Gastroesophageal sphincter (tissue), 4 donors: ENCODE data around the gene NDFIP1. TPM values are rescaled to one million over a fixed set of nuclear protein-coding genes. Genes with fewer than 3 reads are reported as not detected.

Experiments
- ATAC-seq: fragments of 150-250 bp; one replicate; pipeline ENCODE4 v1.9.1; 2016; ENCODE audit warnings: mild to moderate bottlenecking, moderate library complexity
- H3K27ac ChIP-seq, 4 donors: fragments of 200-600 bp; sonication (generic) in 3 of 4; 1 replicate in 3 of 4; 2 replicates in 1 of 4; pipeline ENCODE4 v1.5.1; 2016 to 2019
- H3K27me3 ChIP-seq: fragments of 200-600 bp; sonication (generic); one replicate; pipeline ENCODE4 v1.5.1; 2019
- H3K36me3 ChIP-seq, 2 donors: fragments of 200-600 bp; sonication (generic); one replicate each; pipeline ENCODE4 v1.5.1; 2019; ENCODE audit warnings: control low read depth in 1 of 2
- H3K4me1 ChIP-seq, 3 donors: fragments of 200-600 bp; sonication (generic); 1 replicate in 2 of 3; 2 replicates in 1 of 3; pipeline ENCODE4 v1.5.1; 2016 to 2019; ENCODE audit warnings: control low read depth in 2 of 3
- H3K4me3 ChIP-seq, 2 donors: fragments of 200-600 bp; sonication (generic); one replicate each; pipeline ENCODE4 v1.5.1; 2019; ENCODE audit warnings: mild to moderate bottlenecking in 1 of 2, moderate library complexity in 1 of 2
- H3K9me3 ChIP-seq, 3 donors: fragments of 200-600 bp; sonication (generic); one replicate each; pipeline ENCODE4 v1.5.1; 2017 to 2019; ENCODE audit warnings: control low read depth in 2 of 3
- CTCF ChIP-seq, 4 experiments: fragments of 200-600 bp in 2 of 4; fragments of 450-650 bp in 2 of 4; sonication (generic) in 1 of 4; IDR thresholded peaks; one replicate each; pipeline ENCODE4 v1.5.1; 2017 to 2019; ENCODE audit warnings: antibody characterized with exemption in 4 of 4, mild to moderate bottlenecking in 2 of 4, moderate library complexity in 2 of 4
- EP300 ChIP-seq: sonication (generic); formaldehyde crosslinking; IDR thresholded peaks from one replicate; pipeline ENCODE4 v1.6.1; 2017; ENCODE audit warnings: antibody characterized with exemption, mild to moderate bottlenecking
- POLR2A ChIP-seq, 2 donors: fragments of 450-650 bp; IDR thresholded peaks; one replicate each; pipeline ENCODE4 v1.6.1; 2017; ENCODE audit warnings: antibody characterized with exemption in 2 of 2, mild to moderate bottlenecking in 2 of 2, moderate library complexity in 1 of 2
- POLR2AphosphoS5 ChIP-seq: sonication (generic); formaldehyde crosslinking; IDR thresholded peaks from one replicate; pipeline ENCODE4 v1.6.1; 2017; ENCODE audit warnings: antibody characterized with exemption
- WGBS, 2 donors: methylation state at CpG; one replicate each; pipeline ENCODE4 v1.1.5; 2018; ENCODE audit warnings: low coverage in 1 of 2; 5-methylcytosine and 5-hydroxymethylcytosine counted together
- total RNA-seq, 4 donors: library from RNA; depleted of rRNA; stranded (reverse); fragments of >200 nt; gene quantifications; one replicate each; pipeline ENCODE4 v1.1.0, GENCODE V29; 2016

The NDFIP1 gene
- total RNA-seq, 4 donors from 2014 or later = 62.4 to 86.7 (median 81.6) TPM

GRCh38 chr5:142102980-142103740 lies 5.4 kb upstream of the NDFIP1 start:
- no peaks in the 10 kb centered on the region for H3K36me3 ChIP-seq
- 74 to 87% methylated on average over 3 to 7 of the region's 7 CpGs for WGBS, 2 donors
- no peak overlapping the region for H3K4me3 ChIP-seq
- H3K27me3 ChIP-seq = no peaks in the 10 kb centered on the region
- H3K9me3 ChIP-seq = no peaks in the 10 kb centered on the region
- TF ChIP-seq CTCF (IDR thresholded peaks at IDR 0.05) (no peak), POLR2A (IDR thresholded peaks at IDR 0.05) (no peak), POLR2AphosphoS5 (no peak), EP300 (no peak)
- no peak overlapping the region for H3K27ac ChIP-seq
- peaks cover 0 to 9% (median 0%) of the 10 kb centered on the region in 3 donors for H3K4me1 ChIP-seq
- no peak for ATAC-seq

- Histone ChIP-seq H3K9me3 (no peaks in the 10 kb centered on the region), H3K36me3 (no peaks in the 10 kb centered on the region), H3K27ac (no peak overlapping the region), H3K4me1 (peaks cover 0 to 11% (median 0%) of the 10 kb centered on the region in 3 donors), H3K27me3 (no peaks in the 10 kb centered on the region), H3K4me3 (no peak overlapping the region)
- TF ChIP-seq POLR2AphosphoS5 = no peak
- TF ChIP-seq POLR2A (IDR thresholded peaks at IDR 0.05) = no peak
- TF ChIP-seq CTCF (IDR thresholded peaks at IDR 0.05) = no peak
- TF ChIP-seq EP300 = no peak
- 78 to 94% methylated on average over 4 of the region's 4 CpGs for WGBS, 2 donors
- ATAC-seq = no peak
Observed at GRCh38 chr5:142104491-142104890, 4.1 kb upstream of the NDFIP1 start.

- 27% methylated on average over 3 of the region's 3 CpGs for WGBS, 2 donors
- Histone ChIP-seq H3K36me3 (no peaks in the 10 kb centered on the region), H3K27me3 (no peaks in the 10 kb centered on the region), H3K4me3 (no peak overlapping the region), H3K4me1 (peaks cover 5 to 23% (median 7%) of the 10 kb centered on the region in 3 donors), H3K9me3 (no peaks in the 10 kb centered on the region), H3K27ac (peak overlapping the region in 3 of 4 donors; percentile 47 to 65 (median 49))
- ATAC-seq = peak; percentile 49
- TF ChIP-seq POLR2AphosphoS5 = peak; percentile 65
- TF ChIP-seq CTCF (IDR thresholded peaks at IDR 0.05) = no peak
- TF ChIP-seq POLR2A (IDR thresholded peaks at IDR 0.05) = no peak
- no peak for TF ChIP-seq EP300
Observed at GRCh38 chr5:142106061-142106460, 2.5 kb upstream of the NDFIP1 start.

- Histone ChIP-seq H3K27ac (peak overlapping the region in 3 of 4 donors; percentile 99), H3K4me1 (peaks cover 5 to 34% (median 7%) of the 10 kb centered on the region in 3 donors), H3K36me3 (no peaks in the 10 kb centered on the region), H3K4me3 (no peak overlapping the region), H3K27me3 (no peaks in the 10 kb centered on the region), H3K9me3 (no peaks in the 10 kb centered on the region)
- WGBS, 2 donors = 76 to 92% methylated on average over 2 of the region's 2 CpGs
- TF ChIP-seq POLR2A (IDR thresholded peaks at IDR 0.05) (no peak), CTCF (IDR thresholded peaks at IDR 0.05) (no peak), EP300 (no peak), POLR2AphosphoS5 (no peak)
- ATAC-seq = no peak
Observed at GRCh38 chr5:142107036-142107735, 1.4 kb upstream of the NDFIP1 start.
